OCI-LY1 (cell line): ENCODE results near the gene GABBR2.

Source experiments
- EZH2 ChIP-seq: fragments of 200-600 bp; sonication (generic), shearing (Covaris generic); IDR thresholded peaks from 2 replicates; pipeline ENCODE4 v1.8.0; 2017; ENCODE audit warnings: borderline replicate concordance, mixed run types, mild to moderate bottlenecking, antibody characterized with exemption, low read length, moderate library complexity, mixed read lengths
- TF ChIP-seq, protein P1 (sequence below): fragments of 200-600 bp; sonication (generic), shearing (Covaris generic); IDR thresholded peaks from 2 replicates; pipeline ENCODE4 v1.5.1; 2017; ENCODE audit warnings: mild to moderate bottlenecking, antibody characterized with exemption, low read length, moderate library complexity, mixed read lengths

DNA sequence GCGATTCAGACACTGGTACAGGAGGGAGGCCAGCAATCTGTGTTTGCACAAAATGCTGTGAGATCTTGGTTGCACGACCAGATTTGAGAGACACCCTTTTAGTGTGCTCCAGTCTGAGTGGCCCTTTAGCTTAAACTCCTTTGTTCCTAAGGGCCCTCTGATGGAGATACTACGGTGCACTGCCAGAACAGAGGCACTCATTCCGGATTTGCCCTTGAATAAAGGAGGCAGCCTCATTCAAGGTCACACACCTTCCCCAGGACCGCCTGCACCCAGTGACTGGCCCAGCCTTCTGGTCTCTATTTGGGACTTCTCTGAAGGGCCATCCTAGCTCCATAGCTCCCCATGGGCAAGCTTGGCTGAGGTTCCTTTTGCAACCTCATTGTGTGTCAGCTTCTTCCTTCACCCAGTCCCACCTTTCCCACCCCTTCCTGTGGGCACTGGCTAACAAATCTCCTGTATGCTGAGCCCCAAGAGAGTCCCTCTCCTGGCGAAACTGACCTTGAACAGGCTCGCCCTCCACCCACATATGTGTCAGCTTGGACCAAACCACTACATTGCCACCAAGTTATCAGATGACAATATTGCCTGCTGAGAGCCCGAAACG, 191.7 kb downstream of the GABBR2 start:
- TF ChIP-seq EZH2, result no peak
- TF ChIP-seq, protein P1, sequence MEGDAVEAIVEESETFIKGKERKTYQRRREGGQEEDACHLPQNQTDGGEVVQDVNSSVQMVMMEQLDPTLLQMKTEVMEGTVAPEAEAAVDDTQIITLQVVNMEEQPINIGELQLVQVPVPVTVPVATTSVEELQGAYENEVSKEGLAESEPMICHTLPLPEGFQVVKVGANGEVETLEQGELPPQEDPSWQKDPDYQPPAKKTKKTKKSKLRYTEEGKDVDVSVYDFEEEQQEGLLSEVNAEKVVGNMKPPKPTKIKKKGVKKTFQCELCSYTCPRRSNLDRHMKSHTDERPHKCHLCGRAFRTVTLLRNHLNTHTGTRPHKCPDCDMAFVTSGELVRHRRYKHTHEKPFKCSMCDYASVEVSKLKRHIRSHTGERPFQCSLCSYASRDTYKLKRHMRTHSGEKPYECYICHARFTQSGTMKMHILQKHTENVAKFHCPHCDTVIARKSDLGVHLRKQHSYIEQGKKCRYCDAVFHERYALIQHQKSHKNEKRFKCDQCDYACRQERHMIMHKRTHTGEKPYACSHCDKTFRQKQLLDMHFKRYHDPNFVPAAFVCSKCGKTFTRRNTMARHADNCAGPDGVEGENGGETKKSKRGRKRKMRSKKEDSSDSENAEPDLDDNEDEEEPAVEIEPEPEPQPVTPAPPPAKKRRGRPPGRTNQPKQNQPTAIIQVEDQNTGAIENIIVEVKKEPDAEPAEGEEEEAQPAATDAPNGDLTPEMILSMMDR, result no peak
